Ramos (cell line): ENCODE results near the gene DIP2C.
"Not testable (repeated sequence)": the region's sequence is repeated elsewhere in the genome, so short reads cannot be mapped to it uniquely, and the experiment has no call there.

Source experiments
- in situ Hi-C: fragments of 300-500 bp; cut with MboI; formaldehyde crosslinking; loops from one replicate; pipeline ENCODE4 v1.14.3; 2022; ENCODE audit warnings: low sequenced_read_pairs; ENCODE audit not compliant: unreplicated experiment

DIP2C gene

GRCh38 chr10:618229-618989 is 71.1 kb downstream of the DIP2C start:
- in situ Hi-C loops, result no loop called here

GRCh38 chr10:617471-617870 is 72.0 kb downstream of the DIP2C start:
- in situ Hi-C loops, result no loop called here

GRCh38 chr10:615583-616152 is 73.8 kb downstream of the DIP2C start:
- in situ Hi-C loops, result no loop called here

GRCh38 chr10:614790-615582 is 74.5 kb downstream of the DIP2C start:
- in situ Hi-C loops, result no loop called here

- in situ Hi-C loops, result no loop called here
These were observed 75.2 kb downstream of the DIP2C start for GRCh38 chr10:614139-614711.

- in situ Hi-C loops, result no loop called here
These were observed 76.0 kb downstream of the DIP2C start for GRCh38 chr10:613271-614138.

GRCh38 chr10:612696-613095 is 76.8 kb downstream of the DIP2C start:
- in situ Hi-C loops, result no loop called here

GRCh38 chr10:610642-611305 is 78.7 kb downstream of the DIP2C start:
- in situ Hi-C loops, result not testable (repeated sequence)

GRCh38 chr10:609868-610545 is 79.5 kb downstream of the DIP2C start:
- in situ Hi-C loops, result no loop called here

- in situ Hi-C loops, result no loop called here
These were observed 80.2 kb downstream of the DIP2C start for GRCh38 chr10:609262-609658.

- in situ Hi-C loops, result no loop called here
These were observed 80.9 kb downstream of the DIP2C start for GRCh38 chr10:608331-609261.

- in situ Hi-C loops, result no loop called here
These were observed 81.8 kb downstream of the DIP2C start for GRCh38 chr10:607545-608185.

GRCh38 chr10:606762-607544 is 82.5 kb downstream of the DIP2C start:
- in situ Hi-C loops, result no loop called here

GRCh38 chr10:605632-606325 is 83.7 kb downstream of the DIP2C start:
- in situ Hi-C loops, result no loop called here

GRCh38 chr10:604716-605631 is 84.5 kb downstream of the DIP2C start:
- in situ Hi-C loops, result no loop called here
